ENCODE results near the gene GPR135.

Gene GPR135

GRCh38 chr14:59465316-59466135 lies at the start of gene GPR135:
GPR135 (minus strand) TSS chr14:59465380; CDS start chr14:59465226, 154 bp downstream.
- peak in 38 of 56 donors; percentile 33 to 79 (median 60) for DNase-seq

GRCh38 chr14:59511916-59512575 lies 46.9 kb upstream of the GPR135 start:
- DNase-seq, result peak in 2 of 56 donors; percentile 4 to 21

GRCh38 chr14:59510966-59511365 lies 45.8 kb upstream of the GPR135 start:
- DNase-seq, result no peak

GRCh38 chr14:59510001-59510400 lies 44.8 kb upstream of the GPR135 start:
- peak in 5 of 56 donors; percentile 2 to 22 (median 5) for DNase-seq

- no peak for DNase-seq
These were observed 43.9 kb upstream of the GPR135 start for GRCh38 chr14:59509101-59509500.

- no peak for DNase-seq
These were observed 42.5 kb upstream of the GPR135 start for GRCh38 chr14:59507752-59508103.

GRCh38 chr14:59507063-59507751 lies 42.0 kb upstream of the GPR135 start:
- DNase-seq, result peak in 22 of 56 donors; percentile 1 to 59 (median 19)

- no peak for DNase-seq
These were observed 38.1 kb upstream of the GPR135 start for GRCh38 chr14:59503256-59503655.

- DNase-seq, result no peak
These were observed 35.6 kb upstream of the GPR135 start for GRCh38 chr14:59500732-59501131.

GRCh38 chr14:59492384-59492783 lies 27.2 kb upstream of the GPR135 start:
- DNase-seq, result no peak

- peak in 1 of 56 donors; percentile 11 for DNase-seq
These were observed 25.6 kb upstream of the GPR135 start for GRCh38 chr14:59490756-59491155.

GRCh38 chr14:59484639-59485175 lies 19.5 kb upstream of the GPR135 start:
- no peak for DNase-seq

GRCh38 chr14:59483819-59484638 lies 18.8 kb upstream of the GPR135 start, which contains the start of the genes JKAMP and L3HYPDH:
JKAMP (plus strand) TSS chr14:59484517; CDS start chr14:59484590, 73 bp downstream.
L3HYPDH (minus strand) TSS chr14:59484408; CDS start chr14:59484316, 92 bp downstream.
- peak; percentile 72 to 99 (median 93) for DNase-seq

GRCh38 chr14:59483363-59483762 lies 18.2 kb upstream of the GPR135 start:
- peak in 15 of 56 donors; percentile 12 to 54 (median 43) for DNase-seq

- peak in 3 of 56 donors; percentile 3 to 26 (median 20) for DNase-seq
These were observed 17.6 kb upstream of the GPR135 start for GRCh38 chr14:59482541-59483331.

GRCh38 chr14:59481871-59482540 lies 16.8 kb upstream of the GPR135 start:
- DNase-seq, result no peak

- no peak for DNase-seq
These were observed 16.2 kb upstream of the GPR135 start for GRCh38 chr14:59481407-59481806.

- no peak for DNase-seq
These were observed 15.0 kb upstream of the GPR135 start for GRCh38 chr14:59480166-59480565.

- no peak for DNase-seq
These were observed 13.4 kb upstream of the GPR135 start for GRCh38 chr14:59478540-59478939.
